Thyroid gland (tissue), 4 donors: ENCODE measurements around the gene ZNF337.

ENCODE experiments used
- POLR2A ChIP-seq, 2 donors: fragments of 450-650 bp; IDR thresholded peaks; one replicate each; pipeline ENCODE4 v1.6.1; 2017; ENCODE audit warnings: antibody characterized with exemption in 2 of 2, mild to moderate bottlenecking in 2 of 2, moderate library complexity in 1 of 2
- TF ChIP-seq, protein P1 (sequence below), 6 experiments: fragments of 200-600 bp in 3 of 6; fragments of 450-650 bp in 3 of 6; sonication (generic) in 3 of 6; IDR thresholded peaks; one replicate each; pipeline ENCODE4 v1.5.1; 2016 to 2019; ENCODE audit warnings: antibody characterized with exemption in 6 of 6, mild to moderate bottlenecking in 2 of 6, inconsistent platforms in 1 of 6, moderate library complexity in 1 of 6

DNA sequence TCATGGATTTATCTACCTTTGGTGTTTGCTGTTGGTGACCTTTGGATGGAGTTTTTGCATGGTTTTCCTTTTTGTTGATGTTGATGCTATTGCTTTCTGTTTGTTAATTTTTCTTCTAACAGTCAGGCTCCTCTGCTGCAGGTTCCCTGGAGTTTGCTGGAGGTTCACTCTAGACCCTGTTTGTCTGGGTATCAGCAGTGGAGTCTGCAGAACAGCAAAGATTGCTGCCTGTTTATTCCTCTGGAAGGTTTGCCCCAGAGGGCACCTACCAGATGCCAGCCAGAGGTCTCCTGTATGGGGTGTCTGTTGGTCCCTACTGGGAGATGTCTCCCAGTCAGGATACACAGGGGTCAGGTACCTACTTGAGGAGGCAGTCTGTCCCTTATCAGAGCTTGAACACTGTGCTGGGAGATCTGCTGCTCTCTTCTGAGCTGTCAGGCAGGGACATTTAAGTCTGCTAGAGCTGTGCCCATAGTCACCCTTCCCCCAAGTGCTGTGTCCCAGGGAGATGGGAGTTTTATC, 9.2 kb upstream of the ZNF337 start:
- TF ChIP-seq, protein P1, sequence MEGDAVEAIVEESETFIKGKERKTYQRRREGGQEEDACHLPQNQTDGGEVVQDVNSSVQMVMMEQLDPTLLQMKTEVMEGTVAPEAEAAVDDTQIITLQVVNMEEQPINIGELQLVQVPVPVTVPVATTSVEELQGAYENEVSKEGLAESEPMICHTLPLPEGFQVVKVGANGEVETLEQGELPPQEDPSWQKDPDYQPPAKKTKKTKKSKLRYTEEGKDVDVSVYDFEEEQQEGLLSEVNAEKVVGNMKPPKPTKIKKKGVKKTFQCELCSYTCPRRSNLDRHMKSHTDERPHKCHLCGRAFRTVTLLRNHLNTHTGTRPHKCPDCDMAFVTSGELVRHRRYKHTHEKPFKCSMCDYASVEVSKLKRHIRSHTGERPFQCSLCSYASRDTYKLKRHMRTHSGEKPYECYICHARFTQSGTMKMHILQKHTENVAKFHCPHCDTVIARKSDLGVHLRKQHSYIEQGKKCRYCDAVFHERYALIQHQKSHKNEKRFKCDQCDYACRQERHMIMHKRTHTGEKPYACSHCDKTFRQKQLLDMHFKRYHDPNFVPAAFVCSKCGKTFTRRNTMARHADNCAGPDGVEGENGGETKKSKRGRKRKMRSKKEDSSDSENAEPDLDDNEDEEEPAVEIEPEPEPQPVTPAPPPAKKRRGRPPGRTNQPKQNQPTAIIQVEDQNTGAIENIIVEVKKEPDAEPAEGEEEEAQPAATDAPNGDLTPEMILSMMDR (IDR thresholded peaks at IDR 0.05) = no peak
- no peak for TF ChIP-seq POLR2A (IDR thresholded peaks at IDR 0.05)
